HepG2 (cell line): ENCODE measurements around the gene PLD1. TPM values are rescaled to one million over a fixed set of nuclear protein-coding genes. Genes with fewer than 3 reads are reported as not detected.

ENCODE experiments used
- AHDC1 ChIP-seq: sonication (generic); formaldehyde crosslinking; IDR thresholded peaks from 2 replicates; pipeline ENCODE4 v1.5.1; 2020; ENCODE audit warnings: mild to moderate bottlenecking, missing genetic modification reagents, borderline replicate concordance
- HMG20A ChIP-seq: IDR thresholded peaks from 2 replicates; pipeline ENCODE4 v1.6.1; 2016; ENCODE audit warnings: borderline replicate concordance
- HOXA9 ChIP-seq: sonication (generic); formaldehyde crosslinking; IDR thresholded peaks from 2 replicates; pipeline ENCODE4 v1.8.1; 2022; ENCODE audit warnings: missing genetic modification reagents, mild to moderate bottlenecking, moderate library complexity, borderline replicate concordance
- NBN ChIP-seq: fragments of 450-650 bp; conservative IDR thresholded peaks from 2 replicates; pipeline ENCODE4 v1.6.1; 2017
- ZNF318 ChIP-seq: sonication (generic); formaldehyde crosslinking; IDR thresholded peaks from 2 replicates; pipeline ENCODE4 v1.4.0; 2020; ENCODE audit warnings: mild to moderate bottlenecking, missing genetic modification reagents
- ZNF326 ChIP-seq: sonication (generic); formaldehyde crosslinking; IDR thresholded peaks from 2 replicates; pipeline ENCODE4 v1.4.0; 2020; ENCODE audit warnings: missing genetic modification reagents, borderline replicate concordance
- polyA plus RNA-seq, 8 experiments: library from polyadenylated mRNA; depleted of rRNA in 3 of 8; stranded (reverse) in 7 of 8; unstranded in 1 of 8; fragments of >200 nt; fragmentation: Illumina TruSeq in 4 of 8; extraction: Trizol in 4 of 8; gene quantifications; 2 replicates each; pipeline versions ENCODE4 v1.2.1 to v1.2.3, GENCODE V29; 2011 to 2016; ENCODE audit warnings: low read depth in 4 of 8, missing spikeins in 1 of 8, mixed read lengths in 1 of 8; ENCODE audit not compliant: insufficient read depth in 1 of 8
- total RNA-seq, 5 experiments: library from RNA; depleted of rRNA; stranded (reverse); fragments of >200 nt; fragmentation: Illumina TruSeq; extraction: Trizol; gene quantifications; 2 replicates each; pipeline ENCODE4 v1.2.3, GENCODE V29; 2016; ENCODE audit warnings: low read depth in 1 of 5
- TF ChIP-seq, protein P1 (sequence below): sonication (generic); formaldehyde crosslinking; IDR thresholded peaks from 2 replicates; pipeline ENCODE4 v1.4.0; 2020; ENCODE audit warnings: mild to moderate bottlenecking, low read depth, missing genetic modification reagents
- TF ChIP-seq, protein P2 (sequence below): sonication (generic); formaldehyde crosslinking; IDR thresholded peaks from 2 replicates; pipeline ENCODE4 v1.5.0; 2020; ENCODE audit warnings: mild to moderate bottlenecking, missing genetic modification reagents, moderate library complexity
- TF ChIP-seq, protein P3 (sequence below): IDR thresholded peaks from 2 replicates; pipeline ENCODE4 v1.6.1; 2016

PLD1 gene
- total and polyA plus RNA-seq, 2 of the 13 experiments (the other 11 are each of a cell fraction or from before 2014, with no cell fraction given), result 27.1 to 59.4 TPM

GRCh38 chr3:171809861-171810628 lies at the start of gene PLD1 (continued):
- TF ChIP-seq, protein P1, sequence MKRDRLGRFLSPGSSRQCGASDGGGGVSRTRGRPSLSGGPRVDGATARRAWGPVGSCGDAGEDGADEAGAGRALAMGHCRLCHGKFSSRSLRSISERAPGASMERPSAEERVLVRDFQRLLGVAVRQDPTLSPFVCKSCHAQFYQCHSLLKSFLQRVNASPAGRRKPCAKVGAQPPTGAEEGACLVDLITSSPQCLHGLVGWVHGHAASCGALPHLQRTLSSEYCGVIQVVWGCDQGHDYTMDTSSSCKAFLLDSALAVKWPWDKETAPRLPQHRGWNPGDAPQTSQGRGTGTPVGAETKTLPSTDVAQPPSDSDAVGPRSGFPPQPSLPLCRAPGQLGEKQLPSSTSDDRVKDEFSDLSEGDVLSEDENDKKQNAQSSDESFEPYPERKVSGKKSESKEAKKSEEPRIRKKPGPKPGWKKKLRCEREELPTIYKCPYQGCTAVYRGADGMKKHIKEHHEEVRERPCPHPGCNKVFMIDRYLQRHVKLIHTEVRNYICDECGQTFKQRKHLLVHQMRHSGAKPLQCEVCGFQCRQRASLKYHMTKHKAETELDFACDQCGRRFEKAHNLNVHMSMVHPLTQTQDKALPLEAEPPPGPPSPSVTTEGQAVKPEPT (CRISPR knock-in tag), result peak; percentile 9; the same call in 1 of the 2 replicates
- TF ChIP-seq, protein P2, sequence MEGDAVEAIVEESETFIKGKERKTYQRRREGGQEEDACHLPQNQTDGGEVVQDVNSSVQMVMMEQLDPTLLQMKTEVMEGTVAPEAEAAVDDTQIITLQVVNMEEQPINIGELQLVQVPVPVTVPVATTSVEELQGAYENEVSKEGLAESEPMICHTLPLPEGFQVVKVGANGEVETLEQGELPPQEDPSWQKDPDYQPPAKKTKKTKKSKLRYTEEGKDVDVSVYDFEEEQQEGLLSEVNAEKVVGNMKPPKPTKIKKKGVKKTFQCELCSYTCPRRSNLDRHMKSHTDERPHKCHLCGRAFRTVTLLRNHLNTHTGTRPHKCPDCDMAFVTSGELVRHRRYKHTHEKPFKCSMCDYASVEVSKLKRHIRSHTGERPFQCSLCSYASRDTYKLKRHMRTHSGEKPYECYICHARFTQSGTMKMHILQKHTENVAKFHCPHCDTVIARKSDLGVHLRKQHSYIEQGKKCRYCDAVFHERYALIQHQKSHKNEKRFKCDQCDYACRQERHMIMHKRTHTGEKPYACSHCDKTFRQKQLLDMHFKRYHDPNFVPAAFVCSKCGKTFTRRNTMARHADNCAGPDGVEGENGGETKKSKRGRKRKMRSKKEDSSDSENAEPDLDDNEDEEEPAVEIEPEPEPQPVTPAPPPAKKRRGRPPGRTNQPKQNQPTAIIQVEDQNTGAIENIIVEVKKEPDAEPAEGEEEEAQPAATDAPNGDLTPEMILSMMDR, result peak; percentile 38
- TF ChIP-seq ZNF318 (CRISPR knock-in tag) (no peak; the same call in 1 of the 2 replicates), HMG20A (no peak; the same call in 1 of the 2 replicates), AHDC1 (CRISPR knock-in tag) (peak; percentile 63; the same call in 1 of the 2 replicates), NBN (no peak), HOXA9 (no peak; the same call in 1 of the 2 replicates), ZNF326 (CRISPR knock-in tag) (no peak)
- TF ChIP-seq, protein P3, sequence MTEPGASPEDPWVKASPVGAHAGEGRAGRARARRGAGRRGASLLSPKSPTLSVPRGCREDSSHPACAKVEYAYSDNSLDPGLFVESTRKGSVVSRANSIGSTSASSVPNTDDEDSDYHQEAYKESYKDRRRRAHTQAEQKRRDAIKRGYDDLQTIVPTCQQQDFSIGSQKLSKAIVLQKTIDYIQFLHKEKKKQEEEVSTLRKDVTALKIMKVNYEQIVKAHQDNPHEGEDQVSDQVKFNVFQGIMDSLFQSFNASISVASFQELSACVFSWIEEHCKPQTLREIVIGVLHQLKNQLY, result peak; percentile 28
